GM12878 (cell line): ENCODE results near the gene HDAC3. TPM values are rescaled to one million over a fixed set of nuclear protein-coding genes. Genes with fewer than 3 reads are reported as not detected.

ENCODE experiments used
- ATAC-seq: fragments of 200-7000 bp; cut with Tn5 transposase; 3 replicates; pipeline ENCODE4 v1.9.1; 2020; ENCODE audit warnings: mild to moderate bottlenecking, moderate library complexity
- BruUV-seq: library from RNA; stranded (reverse); fragments of 400-500 nt; replicated peaks from 2 replicates; lab custom pipeline; 2021; lab: Mats Ljungman, UMichigan
- CTCF ChIA-PET: fragments of 300-600 bp; sonication (Branson Sonifier 250); formaldehyde crosslinking; extraction: SDS; loops from one replicate; lab custom pipeline; 2021; ENCODE audit warnings: inconsistent platforms; lab: Yijun Ruan, JAX
- POLR2A ChIA-PET: fragments of 350-600 bp; formaldehyde crosslinking; extraction: SDS; loops from one replicate; lab custom pipeline; 2021; ENCODE audit warnings: inconsistent platforms; lab: Charles Lee
- RAD21 ChIA-PET: fragments of 300-600 bp; sonication (Branson Sonifier 250); formaldehyde crosslinking; loops from one replicate; lab custom pipeline; 2023; ENCODE audit warnings: antibody characterized with exemption; ENCODE audit not compliant: unreplicated experiment; lab: Charles Lee
- SMC1A ChIA-PET: fragments of 300-600 bp; sonication (Branson Sonifier 250); formaldehyde crosslinking; loops from one replicate; lab custom pipeline; 2023; ENCODE audit not compliant: unreplicated experiment, uncharacterized antibody; lab: Charles Lee
- DNase-seq: peaks from one replicate; pipeline ENCODE4 v3.0.0-alpha.2; 2011; ENCODE audit warnings: low read depth, low spot score
- FAIRE-seq: peaks from 3 replicates; lab custom pipeline; 2011; peaks lifted over from hg19 to GRCh38; lab: Jason Lieb, UNC
- H2AFZ ChIP-seq: 2 replicates; pipeline ENCODE4 v1.6.0; 2011; ENCODE audit warnings: low read depth, low read length, control low read depth; ENCODE audit not compliant: control insufficient read depth
- H3K27ac ChIP-seq: 2 replicates; pipeline ENCODE4 v1.5.1; 2011; ENCODE audit warnings: control low read depth; ENCODE audit not compliant: control insufficient read depth, insufficient read depth
- H3K27me3 ChIP-seq, 2 experiments: replicated peaks in 1 of 2; 2 replicates each; pipeline versions ENCODE4 v1.6.0 to v1.6.1; 2011; ENCODE audit warnings: low read length in 1 of 2; ENCODE audit not compliant: control insufficient read depth in 2 of 2, insufficient read depth in 2 of 2
- H3K36me3 ChIP-seq, 2 experiments: 2 replicates each; pipeline ENCODE4 v1.5.1; 2011; ENCODE audit warnings: low read length in 1 of 2; ENCODE audit not compliant: control insufficient read depth in 2 of 2, insufficient read depth in 2 of 2
- H3K4me1 ChIP-seq: 2 replicates; pipeline ENCODE4 v1.6.1; 2011; ENCODE audit warnings: mild to moderate bottlenecking, low read length, moderate library complexity, mixed read lengths; ENCODE audit not compliant: control insufficient read depth, insufficient read depth
- H3K4me2 ChIP-seq: 2 replicates; pipeline ENCODE4 v1.6.0; 2011; ENCODE audit warnings: control low read depth; ENCODE audit not compliant: control insufficient read depth, insufficient read depth
- H3K4me3 ChIP-seq: fragments of 200-600 bp; sonication (generic); 2 replicates; pipeline ENCODE4 v1.5.1; 2016
- H3K79me2 ChIP-seq: 2 replicates; pipeline ENCODE4 v1.6.0; 2011; ENCODE audit warnings: low read length; ENCODE audit not compliant: control insufficient read depth, insufficient read depth
- H3K9ac ChIP-seq: 2 replicates; pipeline ENCODE4 v1.8.0; 2011; ENCODE audit warnings: low read length, control low read depth, mixed read lengths; ENCODE audit not compliant: control insufficient read depth, insufficient read depth
- H3K9me3 ChIP-seq: replicated peaks from 3 replicates; pipeline ENCODE4 v1.5.1; 2011; ENCODE audit warnings: mild to moderate bottlenecking, low read length; ENCODE audit not compliant: control insufficient read depth, insufficient read depth
- H4K20me1 ChIP-seq: 2 replicates; pipeline ENCODE4 v1.6.0; 2011; ENCODE audit not compliant: control insufficient read depth, insufficient read depth
- ETV6 ChIP-seq, 2 experiments: fragments of 450-650 bp in 1 of 2; IDR thresholded peaks in 1 of 2; conservative IDR thresholded peaks in 1 of 2; 2 replicates each; pipeline ENCODE4 v1.6.1; 2014; ENCODE audit warnings: antibody characterized with exemption in 1 of 2, borderline replicate concordance in 1 of 2, low read depth in 1 of 2, mild to moderate bottlenecking in 1 of 2, moderate library complexity in 1 of 2
- IKZF1 ChIP-seq: fragments of 450-650 bp; conservative IDR thresholded peaks from 2 replicates; pipeline ENCODE4 v1.6.1; 2017; ENCODE audit warnings: antibody characterized with exemption, mild to moderate bottlenecking
- IKZF2 ChIP-seq, 2 experiments: fragments of 450-650 bp; IDR thresholded peaks; 2 replicates each; pipeline ENCODE4 v1.6.1; 2017; ENCODE audit warnings: mild to moderate bottlenecking in 2 of 2, moderate library complexity in 2 of 2
- IRF5 ChIP-seq: fragments of 450-650 bp; IDR thresholded peaks from 2 replicates; pipeline ENCODE4 v1.6.1; 2017; ENCODE audit warnings: borderline replicate concordance
- NBN ChIP-seq: fragments of 450-650 bp; IDR thresholded peaks from 2 replicates; pipeline ENCODE4 v1.6.1; 2016
- SKIL ChIP-seq: fragments of 450-650 bp; IDR thresholded peaks from 2 replicates; pipeline ENCODE4 v1.6.1; 2017; ENCODE audit warnings: mild to moderate bottlenecking, low read depth, inconsistent platforms; ENCODE audit not compliant: poor library complexity, severe bottlenecking
- WGBS: methylation state at CpG from one replicate; pipeline ENCODE4 v1.1.6; 2016; ENCODE audit warnings: low lambda C conversion rate; ENCODE audit not compliant: insufficient replicate concordance, insufficient coverage; ENCODE audit errors: missing lambda C conversion rate; 5-methylcytosine and 5-hydroxymethylcytosine counted together
- in situ Hi-C: fragments of 300-500 bp; cut with MboI; formaldehyde crosslinking; loops from 9 replicates; pipeline ENCODE4 v1.14.3; 2018; ENCODE audit warnings: mixed read lengths
- intact Hi-C: fragments of 100-400 bp; cut with micrococcal nuclease; formaldehyde crosslinking; loops from one replicate; pipeline ENCODE4 v1.14.2; 2022; ENCODE audit not compliant: unreplicated experiment
- polyA plus RNA-seq, 11 experiments: library from polyadenylated mRNA; depleted of rRNA in 4 of 11; unstranded in 6 of 11; stranded (reverse) in 5 of 11; fragments of >200 nt; fragmentation: Nextera tagmentation in 4 of 11; fragmentation: Illumina TruSeq in 1 of 11; extraction: Ambion mirVana in 4 of 11; extraction: Trizol in 1 of 11; gene quantifications; 1 replicate in 1 of 11; 2 replicates in 10 of 11; pipeline versions ENCODE4 v1.2.1 to v1.2.3, GENCODE V29; 2011 to 2016; ENCODE audit warnings: inconsistent platforms in 2 of 11, missing spikeins in 2 of 11, low read depth in 1 of 11
- total RNA-seq, 4 experiments: library from RNA; depleted of rRNA in 3 of 4; stranded (reverse); fragments of >200 nt in 3 of 4; fragmentation: Illumina TruSeq in 1 of 4; extraction: Trizol in 1 of 4; gene quantifications; 2 replicates each; pipeline versions ENCODE4 v1.2.1 to v1.2.3, GENCODE V29; 2013 to 2021

The HDAC3 gene
- total and polyA plus RNA-seq, 10 of the 15 experiments (the other 5 are each of a cell fraction or from before 2014, with no cell fraction given): 62.2 to 140 (median 112) TPM

GRCh38 chr5:141657404-141657803 is 20.8 kb upstream of the HDAC3 start (continued):
- TF ChIP-seq ETV6 (conservative IDR thresholded peaks at IDR 0.05 in 1 of 2, IDR thresholded peaks at IDR 0.05 in 1 of 2; ENCODE audit: borderline replicate concordance in 1 of 2, low read depth in 1 of 2) (no peak), IKZF2 (IDR thresholded peaks at IDR 0.05) (no peak), IKZF1 (no peak)

DNA sequence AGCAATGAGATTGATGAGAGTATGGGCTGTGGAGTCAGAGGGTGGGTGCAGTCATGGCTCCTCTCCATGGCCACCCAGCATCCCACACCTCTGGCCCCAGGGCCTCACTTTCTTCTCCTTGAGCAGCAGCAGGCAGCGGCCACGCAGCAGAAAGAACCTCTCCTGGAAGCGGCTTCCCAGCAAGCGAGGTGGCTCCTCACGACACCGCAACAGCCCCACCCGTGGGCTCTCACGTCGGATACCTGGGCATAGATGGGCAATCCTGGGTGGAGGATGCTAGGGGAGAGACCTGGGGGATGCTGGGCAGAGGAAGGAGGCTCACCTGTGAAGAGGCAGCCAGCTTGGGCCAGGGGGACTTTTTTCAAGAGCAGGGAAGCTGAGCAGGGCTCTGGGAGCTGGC is 19.7 kb upstream of the HDAC3 start:
- intact Hi-C loops (no loop called here), in situ Hi-C loops (no loop called here)
- Histone ChIP-seq H3K27ac (no peak overlapping the region), H3K27me3 (no peaks in the 10 kb centered on the region), H3K4me1 (peaks cover 4% of the 10 kb centered on the region), H3K4me2 (no peak overlapping the region), H3K36me3 (no peaks in the 10 kb centered on the region), H3K79me2 (no peaks in the 10 kb centered on the region), H2AFZ (no peak overlapping the region), H3K9me3 (no peaks in the 10 kb centered on the region), H4K20me1 (no peaks in the 10 kb centered on the region), H3K9ac (no peak overlapping the region), H3K4me3 (no peak overlapping the region)
- FAIRE-seq: no peak
- CTCF ChIA-PET: interaction anchor here (1.0 kb wide), 1 partner anchor 21 kb away, joined by 3 read pairs; no protein-coding TSS in a partner anchor
- no peak for DNase-seq
- RAD21 ChIA-PET: no interaction called here
- no peak for ATAC-seq
- no TSS peak for BruUV-seq
- SMC1A ChIA-PET: interaction anchor here (1.6 kb wide), 1 partner anchor 37 kb away, joined by 3 read pairs; no protein-coding TSS in a partner anchor
- TF ChIP-seq NBN (no peak), SKIL (no peak), IRF5 (no peak)
- POLR2A ChIA-PET: no interaction called here
- whole genome bisulfite sequencing: 76% methylated on average over 9 of the region's 9 CpGs
